NB4 (cell line): ENCODE results near the gene ACKR3.

Experiments
- CTCF ChIP-seq: IDR thresholded peaks from one replicate; pipeline ENCODE4 v1.5.1; 2012; ENCODE audit warnings: low read depth, low read length
- POLR2A ChIP-seq: IDR thresholded peaks from 2 replicates; pipeline ENCODE4 v1.6.1; 2011; ENCODE audit warnings: mild to moderate bottlenecking; ENCODE audit not compliant: insufficient read length; ENCODE audit errors: extremely low read depth

DNA sequence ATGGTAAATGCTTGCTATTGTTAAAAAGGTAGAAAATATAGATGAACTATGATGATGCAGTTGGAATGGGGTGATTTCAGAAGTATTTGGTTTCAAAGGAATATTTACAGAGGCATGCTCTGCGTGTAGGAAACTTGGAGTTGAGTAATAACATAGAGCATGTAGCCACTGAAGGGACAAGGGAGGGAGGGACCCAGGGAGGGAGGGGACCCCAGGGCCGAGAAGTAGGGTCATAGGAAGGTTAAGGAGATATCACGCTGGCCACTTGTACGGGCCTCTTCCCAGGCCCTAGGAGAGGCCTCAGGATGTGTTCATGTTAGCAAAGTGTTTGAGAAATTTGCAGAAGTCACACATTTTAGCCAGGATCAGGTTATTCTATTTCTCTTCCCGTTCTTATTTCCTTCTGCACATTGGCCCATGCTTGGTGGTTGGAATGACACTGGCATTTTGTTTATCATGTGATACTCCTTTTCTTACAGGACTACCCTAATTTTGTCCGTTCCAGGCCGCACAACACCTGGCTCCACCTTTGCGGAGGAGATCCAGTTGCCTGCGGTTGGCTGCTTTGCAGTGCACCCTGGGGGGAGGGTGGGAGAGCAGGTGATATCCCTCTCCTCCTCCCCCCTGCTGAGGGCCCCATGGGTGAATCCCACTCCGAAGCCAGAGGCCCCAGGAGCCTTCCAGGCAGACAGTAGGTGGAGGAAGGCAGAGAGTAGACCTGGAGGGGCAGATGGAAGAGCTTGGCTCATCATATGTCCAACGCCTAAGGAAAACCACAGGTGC, 16.9 kb upstream of the ACKR3 start:
- no peak for TF ChIP-seq CTCF
- no peak for TF ChIP-seq POLR2A
